Hepatocyte (in vitro differentiated cells): ENCODE data around the gene CLEC4C. TPM values are rescaled to one million over a fixed set of nuclear protein-coding genes. Genes with fewer than 3 reads are reported as not detected.
"Not testable (repeated sequence)": the region's sequence is repeated elsewhere in the genome, so short reads cannot be mapped to it uniquely, and the experiment has no call there.

ENCODE experiments used
- DNase-seq: peaks from one replicate; pipeline ENCODE4 v3.0.0-alpha.2; 2016; ENCODE audit warnings: low spot score
- H2AFZ ChIP-seq: fragments of 200-600 bp; sonication (generic); 2 replicates; pipeline ENCODE4 v1.6.0; 2016; ENCODE audit warnings: antibody characterized with exemption, mild to moderate bottlenecking
- H3K27ac ChIP-seq: fragments of 200-600 bp; sonication (generic); 2 replicates; pipeline ENCODE4 v1.5.1; 2016; ENCODE audit warnings: mild to moderate bottlenecking
- H3K27me3 ChIP-seq: fragments of 200-600 bp; sonication (generic); 2 replicates; pipeline ENCODE4 v1.6.1; 2016
- H3K36me3 ChIP-seq: fragments of 200-600 bp; sonication (generic); replicated peaks from 2 replicates; pipeline ENCODE4 v1.5.1; 2016; ENCODE audit warnings: low read depth; ENCODE audit not compliant: insufficient read depth
- H3K4me1 ChIP-seq: fragments of 200-600 bp; sonication (generic); 2 replicates; pipeline ENCODE4 v1.5.1; 2016; ENCODE audit warnings: mild to moderate bottlenecking, moderate library complexity; ENCODE audit not compliant: insufficient read depth
- H3K4me2 ChIP-seq: fragments of 200-600 bp; sonication (generic); 2 replicates; pipeline ENCODE4 v1.6.0; 2016
- H3K4me3 ChIP-seq: fragments of 200-600 bp; sonication (generic); 2 replicates; pipeline ENCODE4 v1.5.1; 2016; ENCODE audit warnings: mild to moderate bottlenecking
- H3K79me2 ChIP-seq: fragments of 200-600 bp; sonication (generic); 2 replicates; pipeline ENCODE4 v1.6.0; 2017; ENCODE audit warnings: mild to moderate bottlenecking
- H3K9me2 ChIP-seq: fragments of 200-600 bp; sonication (generic); replicated peaks from 2 replicates; pipeline ENCODE4 v1.6.0; 2017; ENCODE audit warnings: mild to moderate bottlenecking; ENCODE audit not compliant: insufficient read depth
- H3K9me3 ChIP-seq: fragments of 200-600 bp; sonication (generic); 2 replicates; pipeline ENCODE4 v1.5.1; 2016; ENCODE audit warnings: low read depth, mild to moderate bottlenecking
- H4K20me1 ChIP-seq: fragments of 200-600 bp; sonication (generic); 2 replicates; pipeline ENCODE4 v1.6.0; 2016; ENCODE audit warnings: mild to moderate bottlenecking; ENCODE audit not compliant: insufficient read depth, poor library complexity, severe bottlenecking
- EZH2 ChIP-seq: fragments of 200-600 bp; sonication (generic); IDR thresholded peaks from 2 replicates; pipeline ENCODE4 v1.6.1; 2016; ENCODE audit warnings: antibody characterized with exemption, mild to moderate bottlenecking, borderline replicate concordance
- EZH2phosphoT487 ChIP-seq: fragments of 200-600 bp; sonication (generic); IDR thresholded peaks from one replicate; pipeline ENCODE4 v1.6.1; 2018; ENCODE audit warnings: antibody characterized with exemption, mild to moderate bottlenecking, low read depth, moderate library complexity; ENCODE audit not compliant: unreplicated experiment, severe bottlenecking
- WGBS: methylation state at CpG from one replicate; pipeline ENCODE4 v1.1.6; 2016; ENCODE audit warnings: low lambda C conversion rate; ENCODE audit errors: missing lambda C conversion rate; 5-methylcytosine and 5-hydroxymethylcytosine counted together
- polyA plus RNA-seq: library from polyadenylated mRNA; unstranded; fragments of >200 nt; fragmentation: Nextera tagmentation; extraction: Ambion mirVana; gene quantifications from 2 replicates; pipeline ENCODE4 v1.2.1, GENCODE V29; 2016
- total RNA-seq: library from RNA; depleted of rRNA; stranded (reverse); fragments of >200 nt; gene quantifications from 2 replicates; pipeline ENCODE4 v1.2.3, GENCODE V29; 2014
- TF ChIP-seq, protein P1 (sequence below): fragments of 200-600 bp; sonication (generic); IDR thresholded peaks from 2 replicates; pipeline ENCODE4 v1.5.1; 2016; ENCODE audit warnings: antibody characterized with exemption, mild to moderate bottlenecking; ENCODE audit not compliant: poor library complexity

The CLEC4C gene, protein sequence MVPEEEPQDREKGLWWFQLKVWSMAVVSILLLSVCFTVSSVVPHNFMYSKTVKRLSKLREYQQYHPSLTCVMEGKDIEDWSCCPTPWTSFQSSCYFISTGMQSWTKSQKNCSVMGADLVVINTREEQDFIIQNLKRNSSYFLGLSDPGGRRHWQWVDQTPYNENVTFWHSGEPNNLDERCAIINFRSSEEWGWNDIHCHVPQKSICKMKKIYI
- total RNA-seq (not detected in 2 replicates), polyA plus RNA-seq (not detected in 2 replicates)

DNA sequence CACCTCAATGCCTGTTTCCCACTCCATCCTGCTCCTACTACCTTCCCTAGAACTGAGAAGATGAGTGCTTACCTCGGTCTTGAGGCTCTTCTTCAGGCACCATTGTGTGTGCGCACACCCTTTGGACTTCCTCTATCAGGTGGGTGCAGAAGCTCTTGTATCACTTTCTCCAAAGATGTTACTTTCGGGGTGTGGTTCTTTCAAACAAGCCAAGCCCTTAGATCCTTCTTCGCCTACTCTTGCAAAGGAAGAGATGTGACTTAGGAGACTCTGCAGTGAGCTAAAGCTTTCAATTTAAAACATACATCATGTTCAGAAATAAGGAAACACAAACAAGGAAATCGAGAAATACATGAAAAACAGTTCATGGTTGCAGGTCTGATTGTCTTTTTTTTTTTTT is at the start of gene CLEC4C:
CLEC4C (minus strand) TSS at position 130 of the 400 bp plus-strand sequence; CDS start at position 103, 27 bp downstream.
- WGBS = 81% methylated on average over 5 of the region's 5 CpGs
- TF ChIP-seq EZH2 = no peak
- TF ChIP-seq, protein P1, sequence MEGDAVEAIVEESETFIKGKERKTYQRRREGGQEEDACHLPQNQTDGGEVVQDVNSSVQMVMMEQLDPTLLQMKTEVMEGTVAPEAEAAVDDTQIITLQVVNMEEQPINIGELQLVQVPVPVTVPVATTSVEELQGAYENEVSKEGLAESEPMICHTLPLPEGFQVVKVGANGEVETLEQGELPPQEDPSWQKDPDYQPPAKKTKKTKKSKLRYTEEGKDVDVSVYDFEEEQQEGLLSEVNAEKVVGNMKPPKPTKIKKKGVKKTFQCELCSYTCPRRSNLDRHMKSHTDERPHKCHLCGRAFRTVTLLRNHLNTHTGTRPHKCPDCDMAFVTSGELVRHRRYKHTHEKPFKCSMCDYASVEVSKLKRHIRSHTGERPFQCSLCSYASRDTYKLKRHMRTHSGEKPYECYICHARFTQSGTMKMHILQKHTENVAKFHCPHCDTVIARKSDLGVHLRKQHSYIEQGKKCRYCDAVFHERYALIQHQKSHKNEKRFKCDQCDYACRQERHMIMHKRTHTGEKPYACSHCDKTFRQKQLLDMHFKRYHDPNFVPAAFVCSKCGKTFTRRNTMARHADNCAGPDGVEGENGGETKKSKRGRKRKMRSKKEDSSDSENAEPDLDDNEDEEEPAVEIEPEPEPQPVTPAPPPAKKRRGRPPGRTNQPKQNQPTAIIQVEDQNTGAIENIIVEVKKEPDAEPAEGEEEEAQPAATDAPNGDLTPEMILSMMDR = no peak
- no peak for TF ChIP-seq EZH2phosphoT487
- Histone ChIP-seq H3K9me2 (no peaks in the 10 kb centered on the region), H3K4me1 (no peaks in the 10 kb centered on the region), H3K36me3 (no peaks in the 10 kb centered on the region), H4K20me1 (no peaks in the 10 kb centered on the region), H3K4me3 (no peak within 1 kb of the TSS), H3K4me2 (no peak within 1 kb of the TSS), H3K9me3 (no peaks in the 10 kb centered on the region), H3K27me3 (no peaks in the 10 kb centered on the region), H3K27ac (no peak within 1 kb of the TSS), H2AFZ (no peak within 1 kb of the TSS), H3K79me2 (no peaks in the 10 kb centered on the region)
- DNase-seq = no peak

DNA sequence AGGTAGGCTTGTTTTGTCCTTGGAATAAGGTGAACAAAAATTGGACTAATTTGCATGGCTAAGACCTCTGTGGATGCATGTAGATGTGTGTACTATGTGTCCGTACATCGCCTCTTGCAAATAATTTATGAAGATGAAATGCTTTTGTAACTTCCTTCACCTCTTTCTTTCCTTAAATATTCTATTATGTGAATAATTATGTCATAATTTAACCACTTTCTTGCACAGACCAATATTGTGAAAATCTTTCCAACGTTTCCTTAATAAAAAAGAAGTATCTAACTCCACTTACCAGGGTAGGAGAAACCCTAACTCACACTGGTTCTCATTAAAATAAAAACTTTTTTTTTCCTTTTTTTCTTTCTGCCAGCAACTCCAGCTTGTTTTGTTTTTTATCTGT is 46.0 kb upstream of the CLEC4C start:
- H3K9me2 ChIP-seq = no peaks in the 10 kb centered on the region
- H3K79me2 ChIP-seq = no peaks in the 10 kb centered on the region
- H3K27ac ChIP-seq = no peak overlapping the region
- no peaks in the 10 kb centered on the region for H3K36me3 ChIP-seq
- DNase-seq = no peak
- no peaks in the 10 kb centered on the region for H4K20me1 ChIP-seq
- H3K4me2 ChIP-seq = no peak overlapping the region
- H3K4me1 ChIP-seq = no peaks in the 10 kb centered on the region
- H3K4me3 ChIP-seq = no peak overlapping the region
- peaks cover 9% of the 10 kb centered on the region for H3K27me3 ChIP-seq
- TF ChIP-seq EZH2phosphoT487 = no peak
- TF ChIP-seq, protein P1 = no peak
- TF ChIP-seq EZH2 = no peak
- WGBS = 57% methylated on average over 3 of the region's 3 CpGs
- no peak overlapping the region for H2AFZ ChIP-seq
- H3K9me3 ChIP-seq = no peaks in the 10 kb centered on the region

DNA sequence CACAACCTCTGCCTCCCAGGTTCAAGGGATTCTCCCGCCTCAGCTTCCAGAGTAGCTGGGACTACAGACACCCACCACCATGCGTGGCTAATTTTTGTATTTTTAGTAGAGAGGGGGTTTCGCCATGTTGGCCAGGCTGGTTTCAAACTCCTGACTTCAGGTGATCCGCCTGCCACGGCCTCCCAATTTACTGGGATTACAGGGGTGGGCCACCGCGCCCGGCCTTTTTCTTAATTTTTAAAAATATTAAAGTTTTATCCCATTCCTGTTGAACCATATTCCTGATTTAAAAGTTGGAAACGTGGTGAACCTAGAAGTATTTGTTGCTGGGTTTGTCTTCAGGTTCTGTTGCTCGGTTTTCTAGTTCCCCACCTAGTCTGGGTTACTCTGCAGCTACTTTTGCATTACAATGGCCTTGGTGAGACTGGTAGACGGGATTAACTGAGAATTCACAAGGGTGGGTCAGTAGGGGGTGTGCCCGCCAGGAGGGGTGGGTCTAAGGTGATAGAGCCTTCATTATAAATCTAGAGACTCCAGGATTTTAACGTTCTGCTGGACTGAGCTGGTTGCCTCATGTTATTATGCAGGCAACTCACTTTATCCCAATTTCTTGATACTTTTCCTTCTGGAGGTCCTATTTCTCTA is 41.8 kb upstream of the CLEC4C start, which contains the start of gene NANOG:
NANOG (plus strand) TSS at position 519 of the 645 bp plus-strand sequence. CDS start 213 bp downstream, outside the sequence.
- not testable (repeated sequence) for H3K4me3 ChIP-seq, H2AFZ ChIP-seq, H3K36me3 ChIP-seq, H3K27ac ChIP-seq, H4K20me1 ChIP-seq, H3K4me1 ChIP-seq, DNase-seq, H3K9me3 ChIP-seq, H3K9me2 ChIP-seq, H3K79me2 ChIP-seq, H3K4me2 ChIP-seq
- peaks cover 19% of the 10 kb centered on the region for H3K27me3 ChIP-seq
- WGBS = 63% methylated on average over 13 of the region's 13 CpGs

DNA sequence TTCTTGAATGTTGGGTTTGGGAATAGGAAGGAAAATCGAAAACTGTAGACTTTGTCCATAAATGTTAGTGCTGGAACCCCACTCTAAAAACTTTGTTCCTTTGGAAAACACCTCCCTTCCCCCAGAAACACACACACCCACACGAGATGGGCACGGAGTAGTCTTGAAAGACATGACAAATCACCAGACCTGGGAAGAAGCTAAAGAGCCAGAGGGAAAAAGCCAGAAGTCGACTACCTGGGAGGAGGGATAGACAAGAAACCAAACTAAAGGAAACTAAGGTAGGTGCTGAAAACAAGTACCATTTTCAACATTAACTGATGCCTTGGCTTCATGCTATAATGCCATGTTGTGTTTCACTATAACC is 41.1 kb upstream of the CLEC4C start:
- Histone ChIP-seq H3K4me3 (no peak overlapping the region), H3K27me3 (peaks cover 19% of the 10 kb centered on the region), H2AFZ (no peak overlapping the region), H3K9me2 (no peaks in the 10 kb centered on the region), H3K36me3 (no peaks in the 10 kb centered on the region), H3K79me2 (no peaks in the 10 kb centered on the region), H4K20me1 (no peaks in the 10 kb centered on the region), H3K9me3 (no peaks in the 10 kb centered on the region), H3K4me2 (no peak overlapping the region), H3K27ac (no peak overlapping the region), H3K4me1 (no peaks in the 10 kb centered on the region)
- TF ChIP-seq EZH2phosphoT487 (no peak), EZH2 (no peak)
- TF ChIP-seq, protein P1 = no peak
- DNase-seq = no peak
- 18% methylated on average over 4 of the region's 4 CpGs for WGBS
